ENCODE results near the gene CYP26C1. TPM values are rescaled to one million over a fixed set of nuclear protein-coding genes. Genes with fewer than 3 reads are reported as not detected.
A peak's percentile ranks its signal among the peaks of the same experiment; 100 is the strongest.

CYP26C1 gene
- total RNA-seq (2021) = 0.42 and 0.79 TPM in 2 replicates
- long read RNA-seq, partial matches to known transcripts = 0 of 4 reads
- long read RNA-seq, other reads (novel, unspliced or antisense) = 4 of 4 reads

- no peak within 1 kb of the TSS for H3K4ac ChIP-seq (ENCODE audit: low read depth, low read length)
- no CpG with 5 or more reads among the region's 67 CpGs for WGBS (ENCODE audit: extremely low coverage, insufficient read length, low lambda C conversion rate)
- H2AFZ ChIP-seq (ENCODE audit: low read length) = no peak within 1 kb of the TSS
- H3K4me2 ChIP-seq (ENCODE audit: insufficient read depth, insufficient read length, low read length) = peak within 1 kb of the TSS; percentile 35
- no peak within 1 kb of the TSS for H3K56ac ChIP-seq (ENCODE audit: insufficient read length, low read depth, low read length)
- H3K36me3 Mint-ChIP-seq (ENCODE audit: insufficient read depth in 1 of 3, low read depth in 3 of 3) = peaks cover 0 to 14% (median 5%) of the 10 kb centered on the region in 3 experiments; a peak in 5 of 7 replicates
- H3K9me3 ChIP-seq (ENCODE audit: control insufficient read depth, low read depth, low read length) = no peaks in the 10 kb centered on the region
- peak; percentile 47 for DNase-seq
- H2BK12ac ChIP-seq (ENCODE audit: insufficient read length, low read depth, low read length) = no peak within 1 kb of the TSS
- H3K4me1 Mint-ChIP-seq = peaks cover 27 to 45% of the 10 kb centered on the region in 2 experiments
- H2BK15ac ChIP-seq (ENCODE audit: low read depth, low read length) = no peak within 1 kb of the TSS
- no peak within 1 kb of the TSS for H2BK20ac ChIP-seq (ENCODE audit: low read depth, low read length, poor library complexity, severe bottlenecking)
- no peak within 1 kb of the TSS for H4K5ac ChIP-seq (ENCODE audit: insufficient read length, low read depth, low read length)
- H2BK5ac ChIP-seq (ENCODE audit: insufficient read length, low read length) = no peak within 1 kb of the TSS
- H2BK120ac ChIP-seq (ENCODE audit: low read depth, low read length, poor library complexity, severe bottlenecking) = no peak within 1 kb of the TSS
- H3K27ac Mint-ChIP-seq = no peak within 1 kb of the TSS
- peaks cover 63% of the 10 kb centered on the region for H3K27me3 Mint-ChIP-seq (ENCODE audit: low read depth)
- H3K79me2 ChIP-seq (ENCODE audit: insufficient read depth, low read length) = no peaks in the 10 kb centered on the region
- H3K23me2 ChIP-seq (ENCODE audit: insufficient read length, low read depth, low read length, poor library complexity, severe bottlenecking) = no peaks in the 10 kb centered on the region
- no peak within 1 kb of the TSS for H3T11ph ChIP-seq (ENCODE audit: low read length)
- peaks cover 53% of the 10 kb centered on the region for H3K27me3 ChIP-seq (ENCODE audit: insufficient read depth, low read length)
- peaks cover 3 to 8% of the 10 kb centered on the region in 2 experiments; a peak in 3 of 5 replicates for H3K9me3 Mint-ChIP-seq
- H3K14ac ChIP-seq (ENCODE audit: insufficient read depth, low read length) = no peak within 1 kb of the TSS; the same call in 1 of the 2 replicates
- H4K8ac ChIP-seq (replicated peaks; ENCODE audit: insufficient read length, low read depth, low read length) = no peak within 1 kb of the TSS
- H3K18ac ChIP-seq (ENCODE audit: insufficient read length, low read depth, low read length) = no peak within 1 kb of the TSS
- no peaks in the 10 kb centered on the region for H3K4me1 ChIP-seq (ENCODE audit: insufficient read depth, low read length)
- no peaks in the 10 kb centered on the region for H3K79me1 ChIP-seq (ENCODE audit: insufficient read depth, low read depth, low read length, poor library complexity, severe bottlenecking)
- H4K91ac ChIP-seq (ENCODE audit: insufficient read length, low read depth, low read length) = no peak within 1 kb of the TSS
- H2AK5ac ChIP-seq (ENCODE audit: insufficient read length, low read length) = no peak within 1 kb of the TSS
- no peak within 1 kb of the TSS for H3K9ac ChIP-seq (ENCODE audit: extremely low read depth, insufficient read length, low read length)
- H4K20me1 ChIP-seq (ENCODE audit: control insufficient read depth, insufficient read depth, insufficient read length) = no peaks in the 10 kb centered on the region
- peak within 1 kb of the TSS; percentile 55 to 78 for H3K4me3 Mint-ChIP-seq
- H3K27ac ChIP-seq (ENCODE audit: insufficient read length, low read depth, low read length) = no peak within 1 kb of the TSS
- no peak; the same call in 2 of the 3 replicates for TF ChIP-seq CTCF (conservative IDR thresholded peaks at IDR 0.05)
- H3K23ac ChIP-seq (ENCODE audit: insufficient read length, low read depth, low read length) = no peak within 1 kb of the TSS
These were observed at the start of gene CYP26C1 for GRCh38 chr10:93059975-93060886. TSS of gene CYP26C1 (plus strand) at chr10:93060798. CDS start at chr10:93061264, 466 bp downstream.

Measured in H9 (cell line).